Measurements from ENCODE around the gene TEAD2.

GRCh38 chr19:49374665-49375434 is 12.6 kb upstream of the TEAD2 start:
- TF ChIP-seq CTCF (IDR thresholded peaks at IDR 0.05; ENCODE audit: borderline replicate concordance, extremely low read depth, low read length, poor library complexity, severe bottlenecking) (no peak), EZH2 (IDR thresholded peaks at IDR 0.05; ENCODE audit: borderline replicate concordance, low read depth, low read length, severe bottlenecking) (no peak)

All from DND-41 (cell line).